ENCODE results near the gene ZNF853.

DNA sequence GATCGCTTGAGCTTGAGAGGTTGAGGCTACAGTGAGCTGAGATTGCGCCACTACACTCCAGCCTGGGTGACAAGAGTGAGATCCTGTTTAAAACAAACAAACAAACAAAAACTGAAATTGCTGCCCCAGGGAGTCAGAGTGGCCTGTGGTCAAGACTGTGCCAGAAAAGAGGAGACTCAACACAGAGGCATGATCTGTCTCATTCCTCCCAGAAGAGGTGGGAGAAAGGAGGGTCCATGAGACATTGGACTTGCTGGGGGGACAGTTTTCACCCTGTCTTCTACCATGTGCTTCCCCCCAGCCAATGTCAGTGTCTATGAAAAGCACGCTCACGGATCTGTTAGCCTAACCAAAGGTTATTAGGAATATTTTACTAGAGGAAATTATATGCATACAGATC lies 3.2 kb downstream of the ZNF853 start:
- TF ChIP-seq CTCF (IDR thresholded peaks at IDR 0.05) (no peak), POLR2A (IDR thresholded peaks at IDR 0.05) (no peak)

Measured in thyroid gland (tissue), 4 donors.